IPS-15b (cell line): ENCODE results near the gene PRKCB.

ENCODE experiments used
- H3K27me3 ChIP-seq: one replicate; pipeline ENCODE4 v1.6.1; 2013; ENCODE audit warnings: low read length; ENCODE audit not compliant: control insufficient read depth, insufficient read depth
- H3K36me3 ChIP-seq: one replicate; pipeline ENCODE4 v1.6.1; 2013; ENCODE audit warnings: low read length; ENCODE audit not compliant: control insufficient read depth, insufficient read depth
- H3K4me1 ChIP-seq: one replicate; pipeline ENCODE4 v1.6.1; 2013; ENCODE audit warnings: mild to moderate bottlenecking, low read length; ENCODE audit not compliant: control insufficient read depth, insufficient read depth
- H3K4me3 ChIP-seq: one replicate; pipeline ENCODE4 v1.5.1; 2013; ENCODE audit warnings: low read depth, low read length
- H3K9ac ChIP-seq: one replicate; pipeline ENCODE4 v1.6.1; 2013; ENCODE audit warnings: low read depth, mild to moderate bottlenecking, low read length
- H3K9me3 ChIP-seq: one replicate; pipeline ENCODE4 v1.6.1; 2013; ENCODE audit warnings: mild to moderate bottlenecking, low read length; ENCODE audit not compliant: control insufficient read depth, insufficient read depth

Gene PRKCB

DNA sequence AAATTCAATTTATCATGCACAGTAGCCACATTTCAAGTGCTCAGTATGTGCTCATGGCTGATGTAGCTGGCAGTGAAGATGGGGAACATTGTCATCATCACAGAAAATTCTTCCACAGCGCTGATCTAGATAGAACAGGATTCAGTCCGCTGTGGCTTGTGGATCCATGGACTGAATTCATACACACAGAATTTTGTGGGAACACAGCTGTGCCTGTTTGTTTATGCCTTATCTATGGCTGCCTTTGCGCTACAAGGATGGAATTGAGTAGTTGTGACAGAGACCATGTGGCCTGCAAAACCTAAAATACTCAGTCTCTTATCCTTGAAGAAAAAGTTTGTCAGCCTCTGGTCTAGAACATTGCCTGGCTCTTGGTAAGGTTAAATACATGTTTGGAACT, 128.4 kb downstream of the PRKCB start:
- Histone ChIP-seq H3K27me3 (no peaks in the 10 kb centered on the region), H3K36me3 (no peaks in the 10 kb centered on the region), H3K4me3 (no peak overlapping the region), H3K9me3 (no peaks in the 10 kb centered on the region), H3K4me1 (peaks cover 8% of the 10 kb centered on the region), H3K9ac (no peak overlapping the region)

DNA sequence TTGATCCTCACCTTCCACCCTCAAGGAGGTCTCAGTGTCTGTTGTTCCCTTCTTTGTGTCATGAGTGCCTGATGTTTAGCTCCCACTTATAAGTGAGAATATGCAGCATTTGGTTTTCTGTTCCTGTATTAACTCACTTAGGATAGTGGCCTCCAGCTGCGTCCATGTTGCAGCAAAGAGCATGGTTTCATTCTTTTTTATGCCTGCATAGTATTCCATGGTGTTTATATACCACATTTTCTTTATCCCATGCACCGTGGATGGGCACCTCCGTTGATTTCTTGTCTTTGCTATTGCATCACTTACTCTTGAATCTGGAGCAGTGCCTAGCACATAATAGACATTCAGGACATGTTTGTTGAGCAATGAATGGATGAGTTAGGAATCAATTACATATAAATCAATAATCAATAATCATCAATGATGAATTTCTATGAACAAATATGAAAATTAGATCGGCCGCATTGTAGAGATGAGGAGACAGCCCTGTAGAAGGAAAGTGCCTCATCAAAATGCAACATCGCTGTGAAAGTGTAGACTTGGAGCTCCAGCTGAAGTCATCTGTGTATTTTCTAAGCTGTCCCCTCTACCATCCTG, 129.5 kb downstream of the PRKCB start:
- H3K9me3 ChIP-seq = no peaks in the 10 kb centered on the region
- no peak overlapping the region for H3K9ac ChIP-seq
- no peaks in the 10 kb centered on the region for H3K36me3 ChIP-seq
- H3K4me1 ChIP-seq = peaks cover 6% of the 10 kb centered on the region
- no peak overlapping the region for H3K4me3 ChIP-seq
- H3K27me3 ChIP-seq = no peaks in the 10 kb centered on the region

DNA sequence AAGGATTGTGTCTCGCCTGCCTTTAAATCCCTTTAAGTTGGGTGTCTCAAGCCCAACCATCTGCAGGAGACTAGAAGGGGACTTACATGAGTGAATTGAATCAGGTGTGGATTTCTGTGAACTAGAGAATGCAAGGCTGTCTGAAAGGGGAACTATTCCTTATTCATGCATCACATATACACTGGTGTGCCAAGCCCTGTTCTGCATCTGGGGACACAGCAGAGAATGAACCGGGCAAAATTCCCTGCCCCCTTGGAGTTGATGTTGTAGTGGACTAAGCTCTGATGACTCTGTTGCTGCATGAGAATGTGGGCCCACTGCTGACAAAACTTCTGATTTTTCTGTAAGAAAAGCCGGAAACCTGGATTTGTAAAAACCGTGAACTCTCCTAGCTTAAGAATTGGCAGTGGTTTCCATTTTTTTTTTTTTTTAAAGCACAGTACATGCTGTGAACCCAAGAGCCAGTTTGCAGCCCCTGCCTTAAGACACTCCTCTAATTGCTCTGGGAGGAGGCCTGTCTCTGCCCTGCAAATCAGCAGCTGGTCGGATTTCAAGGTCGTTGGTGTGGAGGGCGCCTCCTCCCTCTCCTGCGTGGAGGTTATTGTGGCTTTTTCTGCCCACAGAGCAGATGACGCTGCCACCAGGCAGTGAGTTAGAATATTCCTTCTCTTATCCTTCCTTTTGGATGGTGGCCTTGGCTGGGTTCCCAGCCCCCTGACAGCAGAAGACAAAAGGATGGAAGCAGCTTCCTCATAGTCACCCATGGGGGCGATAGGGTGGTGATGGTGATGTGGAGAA, 131.0 kb downstream of the PRKCB start:
- no peak overlapping the region for H3K4me3 ChIP-seq
- peaks cover 6% of the 10 kb centered on the region for H3K4me1 ChIP-seq
- H3K9ac ChIP-seq = no peak overlapping the region
- H3K27me3 ChIP-seq = no peaks in the 10 kb centered on the region
- H3K36me3 ChIP-seq = no peaks in the 10 kb centered on the region
- H3K9me3 ChIP-seq = no peaks in the 10 kb centered on the region

DNA sequence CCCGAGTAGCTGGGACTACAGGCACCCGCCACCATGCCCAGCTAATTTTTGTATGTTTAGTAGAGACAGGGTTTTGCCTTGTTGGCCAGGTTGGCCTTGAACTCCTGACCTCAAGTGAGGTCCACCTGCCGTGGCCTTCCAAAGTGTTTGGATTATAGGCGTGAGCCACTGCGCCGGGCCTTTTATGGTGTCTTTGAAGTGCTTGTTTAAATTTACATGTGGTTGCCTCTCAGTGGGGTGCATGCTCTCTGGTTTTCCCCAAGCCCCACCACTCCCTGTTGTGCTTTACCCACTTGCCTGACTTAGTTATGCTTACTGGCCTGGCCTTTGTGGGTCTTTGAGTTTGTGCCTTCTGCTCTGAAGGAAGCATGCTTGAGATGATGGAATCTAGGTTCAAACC, 132.0 kb downstream of the PRKCB start:
- Histone ChIP-seq H3K4me3 (no peak overlapping the region), H3K27me3 (no peaks in the 10 kb centered on the region), H3K9me3 (no peaks in the 10 kb centered on the region), H3K4me1 (peaks cover 6% of the 10 kb centered on the region), H3K9ac (no peak overlapping the region), H3K36me3 (no peaks in the 10 kb centered on the region)

DNA sequence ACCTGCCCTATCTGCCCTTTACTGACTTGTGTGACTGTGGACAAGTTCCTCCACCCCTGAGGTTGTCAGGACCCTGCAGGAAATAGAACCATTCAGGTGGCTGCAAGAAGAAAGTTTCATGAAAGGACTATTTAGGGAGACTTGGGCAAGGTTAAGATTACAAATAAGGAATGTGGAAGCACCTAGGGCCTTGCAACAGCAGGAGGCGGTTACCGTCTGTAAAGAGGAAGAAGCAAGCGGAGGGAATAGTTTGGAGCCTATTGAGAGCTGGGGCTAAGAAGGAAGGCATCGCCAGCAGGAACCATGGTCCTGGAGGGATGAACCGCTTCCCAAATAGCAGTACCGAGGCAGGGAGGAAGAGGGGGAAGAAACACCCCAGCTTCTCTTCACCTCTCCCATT, 132.4 kb downstream of the PRKCB start:
- Histone ChIP-seq H3K9ac (no peak overlapping the region), H3K27me3 (no peaks in the 10 kb centered on the region), H3K36me3 (no peaks in the 10 kb centered on the region), H3K9me3 (no peaks in the 10 kb centered on the region), H3K4me3 (no peak overlapping the region), H3K4me1 (peaks cover 6% of the 10 kb centered on the region)

DNA sequence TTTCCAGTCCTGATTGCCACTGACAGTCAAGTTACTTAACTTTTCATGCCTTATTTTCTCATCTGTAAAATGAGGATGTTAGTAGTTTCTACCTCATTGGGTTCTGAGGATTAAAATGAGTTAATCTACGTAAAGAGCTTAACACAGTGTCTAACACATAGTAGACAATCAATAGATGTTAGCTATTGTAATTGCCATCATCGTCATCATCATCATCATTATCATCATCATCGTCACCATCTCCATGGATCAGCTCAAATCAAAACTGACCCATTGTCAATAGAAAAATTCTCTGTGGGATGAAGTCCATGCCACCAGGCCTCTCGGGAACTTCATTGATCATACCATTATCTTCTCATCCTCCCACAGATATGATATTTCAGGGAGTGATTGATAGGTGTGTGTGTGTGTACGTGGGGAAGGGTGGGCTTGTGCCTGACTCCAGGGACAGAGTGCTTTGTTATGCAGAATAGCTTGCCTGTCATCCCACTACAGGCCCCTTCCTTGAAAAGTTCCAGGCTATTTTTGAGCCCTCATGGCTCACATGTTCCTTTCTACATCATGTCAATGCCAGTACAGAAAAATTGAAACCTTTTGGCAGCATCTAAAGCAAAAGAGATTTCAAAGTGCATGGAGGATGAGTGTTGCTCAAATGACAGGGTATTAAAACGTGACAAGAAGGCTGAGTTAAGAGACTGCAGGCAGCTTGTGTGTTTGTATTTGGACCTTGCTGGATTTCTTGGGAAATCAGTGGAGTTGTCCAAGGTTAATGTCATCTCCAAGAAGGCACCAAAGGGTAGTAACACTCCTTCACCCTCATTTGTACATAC, 133.9 kb downstream of the PRKCB start:
- H3K36me3 ChIP-seq = no peaks in the 10 kb centered on the region

DNA sequence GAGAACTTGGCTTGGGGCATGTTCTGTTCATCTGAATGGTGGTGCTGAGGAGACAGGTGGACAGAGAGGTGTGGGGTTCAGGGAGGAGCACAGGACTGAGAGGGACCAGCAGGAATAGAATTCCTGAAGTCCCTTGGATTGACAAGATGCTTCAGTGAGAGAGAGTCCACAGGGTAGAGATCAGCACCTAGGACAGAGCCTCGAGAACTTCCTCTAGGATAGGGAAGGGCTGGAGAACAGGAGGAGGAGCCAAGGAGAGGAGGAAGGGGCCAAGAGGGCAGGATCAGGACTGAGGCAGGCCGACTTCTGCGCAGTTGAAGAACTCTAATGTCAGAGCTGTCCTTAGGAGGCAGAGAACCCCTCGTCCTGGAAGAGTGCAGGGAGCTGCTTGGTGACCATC, 138.4 kb downstream of the PRKCB start:
- H3K9me3 ChIP-seq = no peaks in the 10 kb centered on the region
- H3K4me3 ChIP-seq = no peak overlapping the region
- no peaks in the 10 kb centered on the region for H3K27me3 ChIP-seq
- H3K36me3 ChIP-seq = no peaks in the 10 kb centered on the region
- no peak overlapping the region for H3K9ac ChIP-seq
- H3K4me1 ChIP-seq = peaks cover 4% of the 10 kb centered on the region

More for the DNA sequence above, 133.9 kb downstream of the PRKCB start:
- H3K4me3 ChIP-seq = no peak overlapping the region
- peaks cover 6% of the 10 kb centered on the region for H3K4me1 ChIP-seq
- no peaks in the 10 kb centered on the region for H3K9me3 ChIP-seq
- no peaks in the 10 kb centered on the region for H3K27me3 ChIP-seq
- no peak overlapping the region for H3K9ac ChIP-seq

DNA sequence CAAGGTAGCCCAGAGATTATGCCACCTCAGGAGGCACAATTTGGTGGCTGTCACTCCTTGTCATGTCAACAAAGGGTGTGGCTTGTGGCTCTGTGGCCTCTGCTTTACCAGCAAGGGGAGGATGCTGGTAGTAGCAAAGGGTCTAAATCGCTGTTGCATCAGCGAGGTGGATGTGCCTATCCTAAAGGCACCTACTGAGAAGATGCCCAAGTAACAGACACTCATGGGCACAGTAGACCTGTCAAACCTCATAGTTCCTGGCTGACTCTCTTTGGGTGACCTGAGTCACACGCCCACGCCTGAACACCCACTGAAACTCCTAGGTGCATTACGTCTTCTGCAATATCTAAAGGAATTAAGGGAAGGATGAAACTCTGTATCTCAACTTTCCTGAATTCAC, 139.5 kb downstream of the PRKCB start:
- Histone ChIP-seq H3K27me3 (no peaks in the 10 kb centered on the region), H3K4me3 (no peak overlapping the region), H3K9me3 (no peaks in the 10 kb centered on the region), H3K9ac (no peak overlapping the region), H3K36me3 (no peaks in the 10 kb centered on the region), H3K4me1 (peaks cover 4% of the 10 kb centered on the region)

DNA sequence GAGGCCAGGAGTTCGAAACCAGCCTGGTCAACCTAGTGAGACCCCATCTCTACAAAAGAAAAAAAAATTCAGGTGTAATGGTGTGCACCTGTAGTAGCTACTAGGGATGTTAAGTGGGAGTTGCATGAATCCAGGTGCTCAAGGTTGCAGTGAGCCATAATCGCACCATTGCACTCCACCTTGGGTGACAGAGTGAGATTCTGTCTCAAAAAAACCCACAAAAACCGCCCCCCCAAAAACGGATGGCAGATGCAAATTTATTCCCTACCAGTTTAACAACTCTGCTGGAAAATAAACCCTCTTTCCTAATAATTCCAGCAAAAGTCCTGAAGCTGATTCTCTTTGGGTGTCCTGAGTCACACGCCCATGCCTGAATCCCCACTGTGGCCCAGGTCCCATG, 140.3 kb downstream of the PRKCB start:
- Histone ChIP-seq H3K36me3 (no peaks in the 10 kb centered on the region), H3K4me3 (no peak overlapping the region), H3K9ac (no peak overlapping the region), H3K27me3 (no peaks in the 10 kb centered on the region), H3K4me1 (peaks cover 4% of the 10 kb centered on the region), H3K9me3 (no peaks in the 10 kb centered on the region)

DNA sequence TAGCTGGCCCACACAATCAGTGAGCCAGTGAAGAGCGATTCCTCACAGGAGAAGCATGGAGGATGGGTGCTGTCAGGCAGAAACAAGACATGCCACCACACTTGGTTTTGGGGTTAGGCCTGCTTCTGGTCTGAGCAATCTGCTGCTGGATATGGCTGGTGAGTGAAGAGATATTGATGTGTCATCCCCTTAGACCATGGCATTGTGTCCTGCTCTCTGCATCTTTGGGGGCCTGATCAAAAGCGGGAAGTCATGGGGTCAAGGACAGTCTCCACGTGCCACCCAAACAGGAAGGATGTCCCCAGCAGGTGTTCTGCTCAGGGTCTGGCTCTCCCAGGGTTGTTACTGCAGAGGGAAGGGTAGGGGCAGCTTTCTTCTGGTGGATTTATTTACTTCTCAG, 140.7 kb downstream of the PRKCB start:
- Histone ChIP-seq H3K36me3 (no peaks in the 10 kb centered on the region), H3K4me3 (no peak overlapping the region), H3K4me1 (peaks cover 4% of the 10 kb centered on the region), H3K27me3 (no peaks in the 10 kb centered on the region), H3K9ac (no peak overlapping the region), H3K9me3 (no peaks in the 10 kb centered on the region)

DNA sequence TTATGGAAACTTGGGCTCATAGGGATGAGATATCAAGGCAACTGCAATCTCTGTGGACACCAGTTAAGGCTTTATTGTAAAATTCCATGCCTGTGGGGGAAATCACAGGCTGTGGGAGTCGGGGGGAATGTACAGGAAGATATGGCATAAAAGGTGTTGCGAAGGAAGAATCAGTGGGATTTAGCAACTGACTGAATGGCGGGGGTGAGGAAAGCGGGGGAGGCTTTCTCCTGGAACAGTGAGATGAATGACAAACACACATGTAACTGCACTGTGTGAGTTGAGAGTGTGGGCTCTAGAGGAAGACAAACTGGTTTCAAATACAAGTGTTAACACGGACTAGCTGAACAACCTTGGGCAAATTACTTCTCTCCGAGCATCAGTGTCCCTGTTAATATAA, 143.7 kb downstream of the PRKCB start:
- H3K9me3 ChIP-seq = no peaks in the 10 kb centered on the region
- no peaks in the 10 kb centered on the region for H3K36me3 ChIP-seq
- H3K4me1 ChIP-seq = peaks cover 4% of the 10 kb centered on the region
- H3K27me3 ChIP-seq = no peaks in the 10 kb centered on the region
- H3K4me3 ChIP-seq = no peak overlapping the region
- H3K9ac ChIP-seq = no peak overlapping the region
